Fibroblast of villous mesenchyme (primary cell): ENCODE results near the gene SLC7A8. TPM values are rescaled to one million over a fixed set of nuclear protein-coding genes. Genes with fewer than 3 reads are reported as not detected.

ENCODE experiments used
- DNase-seq: peaks from one replicate; pipeline ENCODE4 v3.0.0-alpha.2; 2010; ENCODE audit warnings: low read depth
- H3K4me3 ChIP-seq: 2 replicates; pipeline ENCODE4 v1.5.1; 2011; ENCODE audit warnings: low read depth, mild to moderate bottlenecking, low read length
- total RNA-seq: library from RNA; depleted of rRNA; stranded (reverse); fragments of >200 nt; gene quantifications from 2 replicates; pipeline ENCODE4 v1.2.3, GENCODE V29; 2012
- TF ChIP-seq, protein P1 (sequence below): IDR thresholded peaks from 2 replicates; pipeline ENCODE4 v1.5.1; 2012; ENCODE audit warnings: low read depth, mild to moderate bottlenecking, low read length; ENCODE audit not compliant: insufficient read depth

Gene SLC7A8
- total RNA-seq, 1 donor, result 0.86 TPM

DNA sequence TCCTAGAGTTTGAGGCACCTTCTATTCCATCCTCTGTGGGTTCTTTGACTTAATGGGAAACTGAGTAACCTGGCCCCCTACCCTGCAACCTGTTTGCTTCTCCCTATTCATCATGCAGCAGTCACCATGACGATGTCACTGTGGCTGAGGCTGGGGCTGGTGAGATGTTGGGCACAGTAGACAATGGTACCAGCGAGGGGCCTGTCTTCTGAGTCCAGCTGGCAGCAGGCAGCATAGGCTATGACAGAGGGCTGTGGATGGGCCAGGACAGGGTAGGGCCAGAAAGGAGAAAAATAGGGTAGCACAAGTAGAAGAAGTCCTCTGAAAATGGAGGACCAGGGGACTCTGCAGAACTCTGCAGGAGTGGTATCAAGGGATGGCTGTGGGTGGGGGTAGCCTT lies 80.7 kb downstream of the SLC7A8 start:
- H3K4me3 ChIP-seq, result no peak overlapping the region
- DNase-seq, result no peak
- TF ChIP-seq, protein P1, sequence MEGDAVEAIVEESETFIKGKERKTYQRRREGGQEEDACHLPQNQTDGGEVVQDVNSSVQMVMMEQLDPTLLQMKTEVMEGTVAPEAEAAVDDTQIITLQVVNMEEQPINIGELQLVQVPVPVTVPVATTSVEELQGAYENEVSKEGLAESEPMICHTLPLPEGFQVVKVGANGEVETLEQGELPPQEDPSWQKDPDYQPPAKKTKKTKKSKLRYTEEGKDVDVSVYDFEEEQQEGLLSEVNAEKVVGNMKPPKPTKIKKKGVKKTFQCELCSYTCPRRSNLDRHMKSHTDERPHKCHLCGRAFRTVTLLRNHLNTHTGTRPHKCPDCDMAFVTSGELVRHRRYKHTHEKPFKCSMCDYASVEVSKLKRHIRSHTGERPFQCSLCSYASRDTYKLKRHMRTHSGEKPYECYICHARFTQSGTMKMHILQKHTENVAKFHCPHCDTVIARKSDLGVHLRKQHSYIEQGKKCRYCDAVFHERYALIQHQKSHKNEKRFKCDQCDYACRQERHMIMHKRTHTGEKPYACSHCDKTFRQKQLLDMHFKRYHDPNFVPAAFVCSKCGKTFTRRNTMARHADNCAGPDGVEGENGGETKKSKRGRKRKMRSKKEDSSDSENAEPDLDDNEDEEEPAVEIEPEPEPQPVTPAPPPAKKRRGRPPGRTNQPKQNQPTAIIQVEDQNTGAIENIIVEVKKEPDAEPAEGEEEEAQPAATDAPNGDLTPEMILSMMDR, result no peak

DNA sequence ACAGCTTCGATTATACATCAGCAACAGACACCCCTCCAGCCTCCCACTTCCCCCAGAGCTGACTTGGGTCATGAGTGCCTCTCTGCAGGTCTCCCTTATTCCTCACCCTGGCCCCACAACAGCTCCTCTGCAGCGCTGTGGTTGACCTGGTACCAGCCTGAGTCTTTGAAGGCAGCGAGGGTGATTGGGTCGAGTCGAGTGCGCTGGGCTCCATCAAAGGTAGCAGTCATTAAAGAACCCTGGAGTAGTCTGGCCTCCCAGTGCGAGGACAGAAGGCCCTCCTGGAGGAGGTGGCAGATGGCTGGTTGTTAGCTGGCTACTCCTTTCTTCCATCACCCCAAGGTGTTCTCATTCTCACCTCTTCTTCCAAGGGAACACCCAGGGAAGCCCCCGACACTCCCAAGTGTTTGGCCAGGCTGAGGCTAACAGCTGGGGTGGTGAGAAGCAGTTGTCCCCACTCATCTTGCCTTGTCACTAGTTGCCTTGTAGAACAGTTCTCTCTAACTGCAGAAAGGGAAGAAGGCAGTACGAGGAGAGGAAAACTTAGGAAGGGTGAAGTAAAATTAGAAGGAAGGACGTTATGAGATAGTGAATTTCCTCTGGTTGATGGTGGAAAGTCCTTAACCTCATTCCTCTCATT lies 81.4 kb downstream of the SLC7A8 start:
- TF ChIP-seq, protein P1, result no peak
- no peak for DNase-seq
- H3K4me3 ChIP-seq, result no peak overlapping the region

DNA sequence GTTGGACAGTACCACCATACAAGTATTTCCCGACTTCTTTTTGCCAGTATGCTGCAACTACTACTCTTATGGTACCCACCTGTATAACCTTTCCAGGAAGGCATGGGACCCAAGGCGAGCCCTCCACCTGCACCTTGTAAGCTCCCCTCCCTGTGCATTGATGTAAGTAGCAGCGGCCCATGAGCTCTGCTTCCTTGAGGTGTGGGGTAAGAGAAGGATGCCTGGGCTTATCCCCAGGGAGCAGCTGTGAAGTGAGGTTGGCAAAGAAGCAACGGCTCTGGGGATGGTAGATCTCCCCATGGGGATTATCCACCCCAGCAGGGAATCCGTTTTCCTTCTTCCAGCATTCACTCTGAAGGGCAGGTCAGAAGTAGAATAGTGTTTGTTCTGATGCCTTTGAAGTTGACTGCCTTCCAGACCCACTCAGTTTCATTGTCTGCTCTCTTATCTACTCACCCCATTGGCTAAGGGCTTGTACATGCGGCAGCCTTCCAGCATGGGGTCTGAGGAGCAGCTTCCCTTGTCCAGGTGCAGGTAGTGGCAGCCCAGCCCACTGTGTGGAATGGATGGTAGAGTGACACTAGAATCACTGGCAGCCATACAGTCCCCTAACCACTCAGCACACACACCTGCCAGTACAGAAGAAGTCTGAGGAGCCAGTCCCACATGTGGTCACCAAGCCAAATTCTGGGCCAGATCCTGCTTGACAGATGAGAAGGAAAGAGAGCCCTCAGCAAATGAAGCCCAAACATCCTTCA lies 82.1 kb downstream of the SLC7A8 start:
- TF ChIP-seq, protein P1, result no peak
- no peak overlapping the region for H3K4me3 ChIP-seq
- DNase-seq, result no peak

DNA sequence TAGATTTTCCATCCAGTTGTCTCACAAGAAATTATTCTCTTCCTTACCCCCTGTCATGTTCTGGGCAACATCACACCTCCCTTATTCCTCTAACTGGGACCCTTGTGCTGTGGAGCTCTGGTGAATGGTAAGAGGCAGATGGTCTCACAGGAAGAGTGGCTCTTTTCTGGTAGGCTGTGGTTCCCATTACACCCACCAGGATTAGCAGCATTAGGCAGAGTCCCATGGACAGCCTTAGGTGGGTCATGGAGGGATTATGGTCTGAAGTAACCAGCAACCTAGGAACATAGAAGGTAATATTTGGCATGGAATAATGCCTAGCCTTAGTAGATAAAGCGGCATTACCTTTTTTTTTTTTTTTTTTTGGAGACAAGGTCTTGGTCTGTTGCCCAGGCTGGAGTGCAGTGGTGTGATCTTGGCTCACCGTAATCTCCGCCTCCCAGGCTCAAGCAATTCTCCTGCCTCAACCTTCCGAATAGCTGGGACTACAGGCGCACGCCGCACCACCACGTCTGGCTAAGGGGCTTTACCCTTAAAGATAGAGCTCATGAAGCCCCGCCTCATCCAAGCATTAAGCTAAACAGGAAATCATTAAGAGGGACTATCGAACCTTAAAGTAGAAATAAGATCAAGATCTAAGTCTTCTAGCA lies 84.1 kb downstream of the SLC7A8 start:
- DNase-seq, result no peak
- no peak overlapping the region for H3K4me3 ChIP-seq
- TF ChIP-seq, protein P1, result no peak

DNA sequence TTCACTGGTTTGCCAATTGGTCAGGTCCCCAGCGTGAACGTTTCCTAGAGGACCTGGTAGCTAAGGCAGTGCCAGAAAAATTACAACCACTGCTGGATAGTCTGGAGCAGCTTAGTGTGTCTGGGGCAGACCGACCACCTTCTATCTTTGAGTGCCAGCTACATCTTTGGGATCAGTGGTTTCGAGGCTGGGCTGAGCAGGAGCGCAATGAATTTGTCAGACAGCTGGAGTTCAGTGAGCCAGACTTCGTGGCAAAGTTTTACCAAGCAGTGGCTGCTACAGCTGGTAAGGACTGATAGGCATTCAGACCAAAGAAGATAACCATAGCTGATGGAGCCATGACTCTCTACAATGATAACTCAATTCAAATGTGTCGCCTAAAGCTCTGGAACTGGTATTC lies 85.7 kb downstream of the SLC7A8 start:
- DNase-seq, result no peak
- TF ChIP-seq, protein P1, result no peak
- H3K4me3 ChIP-seq, result no peak overlapping the region

DNA sequence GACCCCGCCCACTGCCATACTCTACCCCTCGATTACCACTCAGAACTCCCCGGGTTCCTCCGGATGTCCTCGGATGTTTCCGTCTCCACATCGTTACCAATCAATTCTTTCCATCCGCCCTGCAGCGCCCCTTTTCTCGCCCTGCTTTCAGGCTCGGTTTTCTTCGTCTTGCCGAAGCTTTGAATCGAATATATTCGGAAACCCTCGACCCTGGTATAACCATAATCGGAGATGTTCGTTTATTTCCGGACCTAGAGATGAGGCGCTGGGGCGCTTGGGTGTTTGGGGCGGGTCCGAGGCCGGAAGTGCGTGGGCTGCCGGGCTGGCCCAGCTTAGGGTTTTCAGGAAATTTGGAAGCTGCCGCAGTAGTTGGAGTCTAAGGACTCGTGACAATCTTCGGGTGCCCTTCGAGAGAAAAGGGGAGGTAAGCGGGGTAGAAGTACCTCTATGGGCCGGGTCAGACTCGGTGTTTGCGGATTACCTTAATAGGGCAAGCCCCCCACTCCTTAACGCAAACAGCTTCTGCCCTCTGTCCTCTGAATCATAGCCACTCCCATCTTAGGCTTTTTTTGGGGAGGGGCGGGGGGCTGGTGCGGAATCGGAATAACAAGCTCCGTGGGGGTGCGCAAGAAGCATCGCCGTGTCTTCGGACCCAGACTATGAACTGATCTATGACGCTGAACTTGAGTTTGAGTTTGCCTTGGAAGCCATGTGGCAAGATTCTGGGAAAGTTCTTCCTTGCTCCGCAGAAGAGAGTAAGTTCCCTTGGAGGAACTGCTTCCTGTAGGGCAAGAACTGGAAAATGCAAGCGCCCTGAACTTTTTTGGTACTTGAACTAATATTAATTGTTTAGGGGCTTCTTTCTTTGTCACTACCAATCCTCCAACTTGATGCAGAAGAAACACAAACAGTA lies 88.0 kb downstream of the SLC7A8 start, which contains the start of gene C14orf119:
TSS of gene C14orf119 (plus strand) at position 310 of the 913 bp plus-strand sequence. CDS start 2,154 bp downstream, outside the sequence.
- peak within 1 kb of the TSS; percentile 91 for H3K4me3 ChIP-seq
- peak; percentile 100 for DNase-seq
- TF ChIP-seq, protein P1, result no peak
